Astrocyte (in vitro differentiated cells and primary cell): ENCODE measurements around the gene MAP1B. TPM values are rescaled to one million over a fixed set of nuclear protein-coding genes. Genes with fewer than 3 reads are reported as not detected.

Experiments
- DNase-seq: peaks from one replicate; pipeline ENCODE4 v3.0.0-alpha.2; 2010; ENCODE audit warnings: low read depth
- FAIRE-seq: peaks from 2 replicates; lab custom pipeline; 2011; peaks lifted over from hg19 to GRCh38; lab: Jason Lieb, UNC
- H2AFZ ChIP-seq: 2 replicates; pipeline ENCODE4 v1.6.0; 2012; ENCODE audit warnings: low read depth, low read length, inconsistent platforms
- H3K27ac ChIP-seq: 2 replicates; pipeline ENCODE4 v1.5.1; 2011; ENCODE audit warnings: low read depth, low read length, inconsistent platforms
- H3K27me3 ChIP-seq: 2 replicates; pipeline ENCODE4 v1.6.0; 2011; ENCODE audit warnings: low read length, inconsistent platforms; ENCODE audit not compliant: insufficient read depth
- H3K36me3 ChIP-seq: 2 replicates; pipeline ENCODE4 v1.5.1; 2011; ENCODE audit warnings: low read length, inconsistent platforms; ENCODE audit not compliant: insufficient read depth
- H3K4me1 ChIP-seq: 2 replicates; pipeline ENCODE4 v1.5.1; 2011; ENCODE audit warnings: low read length, inconsistent platforms; ENCODE audit not compliant: insufficient read depth
- H3K4me2 ChIP-seq: 2 replicates; pipeline ENCODE4 v1.6.0; 2012; ENCODE audit warnings: low read length, inconsistent platforms
- H3K4me3 ChIP-seq: 2 replicates; pipeline ENCODE4 v1.5.1; 2011; ENCODE audit warnings: low read depth, mild to moderate bottlenecking, low read length, inconsistent platforms; ENCODE audit not compliant: insufficient read depth
- H3K79me2 ChIP-seq: 2 replicates; pipeline ENCODE4 v1.6.0; 2012; ENCODE audit warnings: mild to moderate bottlenecking, low read length, inconsistent platforms; ENCODE audit not compliant: insufficient read depth
- H3K9ac ChIP-seq: 2 replicates; pipeline ENCODE4 v1.6.0; 2012; ENCODE audit warnings: mild to moderate bottlenecking, low read length, inconsistent platforms
- H3K9me3 ChIP-seq: 2 replicates; pipeline ENCODE4 v1.5.1; 2012; ENCODE audit warnings: low read depth, mild to moderate bottlenecking, low read length, inconsistent platforms; ENCODE audit not compliant: insufficient read depth
- H4K20me1 ChIP-seq: 2 replicates; pipeline ENCODE4 v1.6.0; 2012; ENCODE audit warnings: low read length, inconsistent platforms; ENCODE audit not compliant: insufficient read depth
- H3K27ac Mint-ChIP-seq: one replicate; pipeline ENCODE4 v1.8.0; 2021; ENCODE audit warnings: mild to moderate bottlenecking, mixed read lengths; ENCODE audit not compliant: unreplicated experiment
- H3K27me3 Mint-ChIP-seq: one replicate; pipeline ENCODE4 v1.8.0; 2021; ENCODE audit warnings: low read depth, mixed read lengths; ENCODE audit not compliant: unreplicated experiment
- H3K36me3 Mint-ChIP-seq: one replicate; pipeline ENCODE4 v1.8.0; 2021; ENCODE audit warnings: low read depth, mixed read lengths; ENCODE audit not compliant: unreplicated experiment
- H3K4me1 Mint-ChIP-seq: one replicate; pipeline ENCODE4 v1.8.0; 2021; ENCODE audit warnings: low read depth, mixed read lengths; ENCODE audit not compliant: unreplicated experiment
- H3K4me3 Mint-ChIP-seq: one replicate; pipeline ENCODE4 v1.8.0; 2021; ENCODE audit warnings: mild to moderate bottlenecking, moderate library complexity, mixed read lengths; ENCODE audit not compliant: unreplicated experiment
- H3K9me3 Mint-ChIP-seq: one replicate; pipeline ENCODE4 v1.8.0; 2021; ENCODE audit warnings: mild to moderate bottlenecking, mixed read lengths; ENCODE audit not compliant: unreplicated experiment
- CTCF ChIP-seq: IDR thresholded peaks from 2 replicates; pipeline ENCODE4 v1.5.1; 2011; ENCODE audit warnings: low read depth, mild to moderate bottlenecking, inconsistent platforms, low read length, moderate library complexity; ENCODE audit not compliant: insufficient read depth
- EZH2 ChIP-seq: IDR thresholded peaks from 2 replicates; pipeline ENCODE4 v1.6.1; 2012; ENCODE audit warnings: mild to moderate bottlenecking, low read length, inconsistent platforms; ENCODE audit not compliant: insufficient read depth
- total RNA-seq: library from RNA; stranded (reverse); gene quantifications from 2 replicates; pipeline ENCODE4 v1.2.1, GENCODE V29; 2021

Gene MAP1B
- total RNA-seq, 1 donor from 2014 or later: 476 TPM

DNA sequence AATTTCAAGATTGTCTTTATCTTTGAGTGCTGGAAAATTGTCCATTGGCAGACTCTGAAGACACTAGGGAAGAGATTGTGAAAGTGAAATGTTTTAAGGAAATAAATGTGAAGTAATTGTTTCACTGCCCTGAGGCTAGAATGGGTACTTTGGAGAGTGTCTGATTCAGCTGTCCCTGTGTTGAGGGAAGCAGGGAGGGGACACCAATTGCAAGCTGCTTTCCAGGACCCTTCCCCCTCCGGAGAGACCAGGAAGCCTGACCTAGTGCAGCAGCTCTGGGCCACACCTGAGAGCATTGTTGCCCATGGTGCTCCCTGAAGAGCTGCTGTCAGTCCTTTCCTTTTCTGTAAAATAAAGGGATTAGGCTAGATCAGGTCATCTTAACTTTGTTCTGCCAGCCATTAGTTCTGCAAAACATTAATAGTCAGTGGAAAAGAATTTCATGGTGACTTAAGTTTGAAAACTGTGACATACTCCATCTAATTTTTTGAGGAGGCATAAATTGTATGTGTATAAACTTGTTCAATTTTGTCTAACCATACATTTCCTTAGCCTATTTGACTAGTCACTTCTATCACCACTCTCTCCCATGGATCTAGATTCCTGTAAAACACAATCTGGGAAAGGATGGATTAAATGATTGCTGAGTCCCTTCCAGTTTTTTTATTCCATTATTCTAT, 18.8 kb downstream of the MAP1B start:
- peak overlapping the region; percentile 24 for H3K4me2 ChIP-seq

GRCh38 chr5:72126796-72127195, 19.5 kb downstream of the MAP1B start:
- H3K4me2 ChIP-seq: no peak overlapping the region
- H3K9me3 Mint-ChIP-seq: no peaks in the 10 kb centered on the region
- no peaks in the 10 kb centered on the region for H3K27me3 Mint-ChIP-seq

More for the DNA sequence above, 18.8 kb downstream of the MAP1B start:
- Histone ChIP-seq H3K4me3 (no peak overlapping the region), H3K4me1 (peaks cover 57% of the 10 kb centered on the region), H2AFZ (no peak overlapping the region), H3K79me2 (peaks cover 88% of the 10 kb centered on the region), H4K20me1 (peaks cover 54% of the 10 kb centered on the region), H3K9me3 (no peaks in the 10 kb centered on the region), H3K9ac (no peak overlapping the region), H3K36me3 (peaks cover 42% of the 10 kb centered on the region), H3K27me3 (no peaks in the 10 kb centered on the region), H3K27ac (peak overlapping the region; percentile 38)
- H3K36me3 Mint-ChIP-seq: peaks cover 13% of the 10 kb centered on the region
- TF ChIP-seq EZH2 (no peak), CTCF (no peak)
- H3K27me3 Mint-ChIP-seq: no peaks in the 10 kb centered on the region
- no peak for FAIRE-seq
- no peak overlapping the region for H3K4me3 Mint-ChIP-seq
- no peak for DNase-seq
- H3K27ac Mint-ChIP-seq: peak overlapping the region; percentile 8
- H3K4me1 Mint-ChIP-seq: peaks cover 42% of the 10 kb centered on the region
- H3K9me3 Mint-ChIP-seq: no peaks in the 10 kb centered on the region

More at GRCh38 chr5:72126796-72127195, 19.5 kb downstream of the MAP1B start:
- Histone ChIP-seq H3K27ac (no peak overlapping the region), H3K9me3 (no peaks in the 10 kb centered on the region), H3K79me2 (peaks cover 88% of the 10 kb centered on the region), H3K27me3 (no peaks in the 10 kb centered on the region), H3K4me3 (no peak overlapping the region), H3K9ac (no peak overlapping the region), H3K36me3 (peaks cover 40% of the 10 kb centered on the region), H4K20me1 (peaks cover 47% of the 10 kb centered on the region), H2AFZ (no peak overlapping the region), H3K4me1 (peaks cover 57% of the 10 kb centered on the region)
- Mint-ChIP-seq H3K4me1 (peaks cover 35% of the 10 kb centered on the region), H3K27ac (no peak overlapping the region), H3K36me3 (peaks cover 15% of the 10 kb centered on the region), H3K4me3 (no peak overlapping the region)
- TF ChIP-seq CTCF (no peak), EZH2 (no peak)
- no peak for FAIRE-seq
- DNase-seq: no peak
